GM21515 (cell line): Measurements from ENCODE around the gene RAB21.
"Not testable (repeated sequence)": the region's sequence is repeated elsewhere in the genome, so short reads cannot be mapped to it uniquely, and the experiment has no call there.

Source experiments
- ATAC-seq: cut with Tn5 transposase; IDR thresholded peaks from one replicate; pipeline ENCODE4 v1.9.1; 2021; ENCODE audit not compliant: unreplicated experiment

RAB21 gene

GRCh38 chr12:71749666-71750065, 5.0 kb upstream of the RAB21 start:
- ATAC-seq: no peak

- ATAC-seq: no peak
These were observed 1.8 kb upstream of the RAB21 start for GRCh38 chr12:71752891-71753290.

GRCh38 chr12:71755146-71755892, 656 bp downstream of the RAB21 start:
- ATAC-seq: peak; percentile 50

GRCh38 chr12:71756054-71756690, 1.5 kb downstream of the RAB21 start:
- no peak for ATAC-seq

GRCh38 chr12:71759941-71760340, 5.3 kb downstream of the RAB21 start:
- no peak for ATAC-seq

GRCh38 chr12:71760471-71760870, 5.8 kb downstream of the RAB21 start:
- no peak for ATAC-seq

- not testable (repeated sequence) for ATAC-seq
These were observed 6.7 kb downstream of the RAB21 start for GRCh38 chr12:71761354-71761753.

GRCh38 chr12:71763677-71764379, 9.2 kb downstream of the RAB21 start:
- no peak for ATAC-seq

- ATAC-seq: no peak
These were observed 10.1 kb downstream of the RAB21 start for GRCh38 chr12:71764587-71765321.

GRCh38 chr12:71766202-71766601, 11.5 kb downstream of the RAB21 start:
- ATAC-seq: no peak

- no peak for ATAC-seq
These were observed 12.5 kb downstream of the RAB21 start for GRCh38 chr12:71767183-71767582.

- ATAC-seq: no peak
These were observed 14.2 kb downstream of the RAB21 start for GRCh38 chr12:71768900-71769299.

- ATAC-seq: no peak
These were observed 16.4 kb downstream of the RAB21 start for GRCh38 chr12:71771069-71771468.

GRCh38 chr12:71772735-71773134, 18.1 kb downstream of the RAB21 start:
- ATAC-seq: no peak

- ATAC-seq: peak; percentile 51
These were observed 25.7 kb downstream of the RAB21 start for GRCh38 chr12:71780237-71780822.

- ATAC-seq: no peak
These were observed 27.4 kb downstream of the RAB21 start for GRCh38 chr12:71782017-71782416.

- no peak for ATAC-seq
These were observed 32.2 kb downstream of the RAB21 start for GRCh38 chr12:71786829-71787228.

- no peak for ATAC-seq
These were observed 32.9 kb downstream of the RAB21 start for GRCh38 chr12:71787580-71787979.

- no peak for ATAC-seq
These were observed 35.7 kb downstream of the RAB21 start for GRCh38 chr12:71790331-71790730.

- no peak for ATAC-seq
These were observed 36.9 kb downstream of the RAB21 start for GRCh38 chr12:71791473-71792150.
